Non-pigmented ciliary epithelial cell (primary cell): Measurements from ENCODE around the gene SLAMF9.

ENCODE experiments used
- DNase-seq: peaks from one replicate; pipeline ENCODE4 v3.0.0-alpha.2; 2010; ENCODE audit warnings: low read depth

SLAMF9 gene

DNA sequence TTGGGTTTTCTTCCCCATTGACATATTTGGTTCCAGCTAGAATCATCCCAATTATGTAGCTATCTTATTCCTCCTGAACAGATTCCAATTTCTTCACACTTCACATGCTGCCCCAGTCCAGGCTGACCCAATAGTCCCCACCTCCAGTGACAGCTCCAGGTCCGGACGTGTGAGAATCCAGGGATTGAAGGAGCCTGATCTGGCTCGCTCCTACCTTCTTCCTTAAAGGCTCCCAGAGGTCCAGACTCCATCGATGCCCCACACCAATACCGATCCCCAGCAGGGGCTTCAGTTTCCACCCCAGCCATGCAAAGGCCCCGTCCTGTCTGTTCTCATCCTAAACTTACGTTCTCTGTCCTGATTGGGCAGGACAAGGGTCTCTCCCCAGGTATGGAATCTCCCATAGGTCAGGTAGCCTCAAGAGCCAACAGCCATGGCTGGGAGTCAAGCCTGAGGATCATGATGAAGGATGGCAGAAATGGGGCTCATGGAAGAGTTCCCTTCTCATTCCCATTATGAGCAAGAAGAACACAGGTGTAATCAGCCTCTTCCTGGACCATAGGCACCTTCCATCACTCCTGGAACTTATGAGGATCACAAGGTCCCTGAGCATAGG is 20.4 kb upstream of the SLAMF9 start:
- no peak for DNase-seq

DNA sequence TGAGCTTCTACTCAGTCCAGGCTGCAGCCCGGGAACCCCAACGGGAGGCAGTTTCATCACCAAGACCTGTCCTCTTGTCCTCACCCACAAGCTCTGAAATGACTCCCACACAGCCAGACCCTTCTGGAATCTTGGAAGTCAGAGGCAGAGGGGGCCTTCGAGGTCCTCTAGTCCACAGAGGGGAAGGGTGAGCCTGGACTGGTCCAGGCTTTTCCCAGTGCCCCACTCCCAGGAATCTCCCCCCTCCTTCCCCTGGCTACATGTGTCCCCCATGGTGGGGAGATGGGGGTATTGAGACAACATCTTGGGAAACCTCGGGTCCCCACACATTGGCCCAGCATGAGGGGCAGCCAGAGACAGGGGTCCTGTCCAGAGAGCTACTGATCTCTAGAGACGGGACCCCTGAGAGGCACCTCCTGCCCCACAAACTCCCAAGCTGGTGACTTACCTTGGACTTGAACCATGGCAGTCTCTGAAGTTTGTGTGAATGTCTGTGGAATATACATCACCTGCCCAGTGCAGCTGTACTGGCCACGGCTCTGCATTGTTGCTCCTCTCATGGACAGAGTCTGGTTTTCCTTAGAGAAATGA is 19.4 kb upstream of the SLAMF9 start:
- DNase-seq = no peak

DNA sequence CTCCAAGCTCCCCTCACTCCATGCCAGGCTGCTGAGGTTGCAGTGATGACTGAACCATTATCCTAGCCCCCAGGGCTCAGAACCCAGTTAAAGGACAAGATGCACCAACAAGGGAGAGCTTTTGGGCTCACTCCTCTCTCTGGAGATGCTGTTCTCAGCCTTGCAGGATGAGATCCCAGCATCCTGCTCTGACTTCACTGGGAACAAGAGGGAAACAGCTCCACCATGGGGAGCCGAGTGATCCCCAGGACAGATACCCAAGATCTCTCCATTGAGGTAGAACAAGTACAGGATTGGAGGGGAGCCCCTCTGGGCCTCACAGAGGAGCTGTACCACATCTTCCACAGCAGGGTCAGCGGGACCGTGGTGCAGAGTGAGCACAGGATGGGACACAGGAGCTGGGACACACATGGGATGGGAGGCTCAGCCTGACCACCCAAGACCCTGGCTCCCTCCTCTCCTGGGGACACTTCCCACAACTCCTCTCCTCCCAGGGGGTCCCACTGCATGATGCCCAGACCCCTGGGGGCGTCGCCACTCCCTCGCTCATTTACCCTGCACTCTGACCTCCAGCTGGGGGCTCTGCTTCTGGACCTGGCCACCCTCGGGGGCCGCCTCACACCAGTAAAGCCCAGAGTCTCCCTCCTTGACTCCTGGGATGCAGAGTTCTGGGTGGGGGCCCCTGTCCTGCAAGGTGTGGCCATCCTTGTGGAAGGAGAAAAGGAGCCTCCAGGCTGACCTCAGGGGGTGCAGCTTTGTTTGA is 18.6 kb upstream of the SLAMF9 start:
- DNase-seq = no peak

DNA sequence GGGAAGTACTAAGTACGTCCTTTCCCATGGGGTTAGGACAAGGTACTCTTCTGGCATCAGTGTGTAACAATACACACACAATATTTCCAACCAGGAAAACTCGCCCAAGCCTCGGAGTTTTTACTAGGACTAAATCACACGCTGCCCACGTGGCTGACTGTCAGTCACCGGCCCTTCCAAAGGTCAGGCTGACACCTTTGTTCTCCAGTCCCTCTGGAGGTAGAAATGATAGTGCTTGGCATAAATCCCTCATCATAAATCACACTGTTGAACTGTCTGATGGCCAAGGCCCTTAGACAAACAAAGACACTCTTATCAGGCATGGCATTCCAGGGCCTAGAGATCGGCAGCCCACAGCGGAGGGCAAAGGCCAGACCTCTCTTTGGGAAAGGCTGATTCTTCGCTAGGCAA is 16.9 kb upstream of the SLAMF9 start:
- DNase-seq = no peak

DNA sequence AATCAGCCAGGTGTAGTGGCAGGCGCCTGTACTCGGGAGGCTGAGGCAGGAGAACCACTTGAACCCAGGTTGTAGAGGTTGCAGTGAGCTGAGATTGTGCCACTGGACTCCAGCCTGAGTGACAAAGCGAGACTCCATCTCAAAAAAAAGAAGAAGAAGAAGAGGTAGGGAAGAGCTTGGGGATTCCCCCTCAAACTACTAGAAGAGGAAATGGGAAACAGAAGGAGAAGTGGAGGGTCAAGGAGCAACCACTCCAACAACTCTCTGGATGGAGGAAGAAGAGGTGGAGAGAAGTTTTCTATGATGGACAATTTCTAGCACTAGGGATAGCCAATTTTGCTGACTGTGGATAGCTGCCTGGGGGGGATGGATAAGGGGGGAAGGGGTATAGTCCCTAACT is 14.9 kb upstream of the SLAMF9 start:
- no peak for DNase-seq

DNA sequence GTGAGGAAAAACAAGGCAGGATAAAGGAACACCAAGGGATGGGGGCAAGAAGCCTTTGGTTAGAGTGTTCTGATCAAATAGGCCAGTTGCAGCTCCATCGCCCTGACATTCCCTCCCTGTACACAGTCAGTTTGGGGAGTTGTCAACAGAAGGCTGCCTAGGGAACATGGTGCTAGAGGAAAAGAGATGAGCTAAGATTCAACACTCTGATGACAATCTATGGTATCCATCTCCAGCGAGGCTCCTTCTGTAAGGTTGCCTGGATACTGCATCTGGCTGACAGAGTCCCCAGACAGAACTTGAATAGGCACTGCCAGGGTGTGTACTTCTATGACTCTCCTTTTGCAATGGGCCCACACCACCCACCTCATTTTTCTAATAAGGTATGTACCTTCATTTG is 11.2 kb upstream of the SLAMF9 start:
- no peak for DNase-seq

DNA sequence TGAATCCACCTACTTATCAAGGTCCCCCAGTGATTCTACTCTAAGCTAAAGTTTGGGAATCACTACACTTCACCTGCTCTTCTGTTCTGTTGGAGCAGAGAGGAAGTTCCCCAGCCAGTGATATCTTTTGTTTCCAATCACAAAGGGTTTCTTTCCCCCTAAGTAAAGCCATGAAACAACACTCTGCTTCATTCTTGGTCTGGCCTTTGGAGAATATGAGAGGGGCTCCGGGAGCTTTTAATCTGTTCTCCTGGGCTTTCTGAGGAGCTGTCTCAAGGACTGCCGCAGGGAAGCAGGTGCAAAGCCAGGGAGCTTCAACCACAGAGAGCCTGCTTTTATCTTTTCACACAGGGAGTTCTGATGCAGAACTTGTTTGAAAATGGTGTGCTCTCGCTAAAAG is 10.1 kb upstream of the SLAMF9 start:
- DNase-seq = no peak

DNA sequence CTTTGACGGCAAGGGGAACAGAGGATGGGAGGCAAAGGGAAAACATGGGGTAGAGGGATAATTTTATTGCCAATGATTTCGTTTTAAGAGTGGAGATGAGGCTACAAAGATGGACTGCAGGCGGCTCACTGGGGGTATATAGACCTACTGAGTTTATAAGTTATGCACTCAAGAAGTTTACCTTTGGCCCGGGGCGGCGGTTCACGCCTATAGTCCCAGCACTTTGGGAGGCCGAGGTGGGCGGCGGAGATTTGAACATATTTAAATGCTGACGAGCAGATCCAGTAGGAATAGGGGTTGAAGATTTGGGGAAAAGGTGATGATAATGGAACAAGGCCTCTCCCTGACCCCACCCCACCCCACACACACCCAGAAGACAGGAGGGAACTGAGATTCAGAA is 8.1 kb upstream of the SLAMF9 start:
- DNase-seq = no peak

DNA sequence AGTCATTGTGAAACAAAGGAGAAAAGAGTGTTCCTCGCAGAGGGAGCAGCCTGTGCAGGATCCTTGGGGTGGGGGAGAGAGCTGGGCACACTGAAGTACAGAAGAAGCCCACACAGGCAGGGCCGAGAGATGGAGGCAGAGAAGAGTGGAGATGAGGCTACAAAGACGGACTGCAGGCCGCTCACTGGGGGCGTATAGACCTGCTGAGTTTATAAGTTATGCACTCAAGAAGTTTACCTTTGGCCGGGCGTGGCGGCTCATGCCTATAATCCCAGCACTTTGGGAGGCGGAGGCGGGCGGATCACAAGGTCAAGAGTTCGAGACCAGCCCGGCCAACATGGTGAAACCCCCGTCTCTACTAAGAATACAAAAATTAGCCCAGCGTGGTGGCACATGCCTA is 7.6 kb upstream of the SLAMF9 start:
- no peak for DNase-seq

DNA sequence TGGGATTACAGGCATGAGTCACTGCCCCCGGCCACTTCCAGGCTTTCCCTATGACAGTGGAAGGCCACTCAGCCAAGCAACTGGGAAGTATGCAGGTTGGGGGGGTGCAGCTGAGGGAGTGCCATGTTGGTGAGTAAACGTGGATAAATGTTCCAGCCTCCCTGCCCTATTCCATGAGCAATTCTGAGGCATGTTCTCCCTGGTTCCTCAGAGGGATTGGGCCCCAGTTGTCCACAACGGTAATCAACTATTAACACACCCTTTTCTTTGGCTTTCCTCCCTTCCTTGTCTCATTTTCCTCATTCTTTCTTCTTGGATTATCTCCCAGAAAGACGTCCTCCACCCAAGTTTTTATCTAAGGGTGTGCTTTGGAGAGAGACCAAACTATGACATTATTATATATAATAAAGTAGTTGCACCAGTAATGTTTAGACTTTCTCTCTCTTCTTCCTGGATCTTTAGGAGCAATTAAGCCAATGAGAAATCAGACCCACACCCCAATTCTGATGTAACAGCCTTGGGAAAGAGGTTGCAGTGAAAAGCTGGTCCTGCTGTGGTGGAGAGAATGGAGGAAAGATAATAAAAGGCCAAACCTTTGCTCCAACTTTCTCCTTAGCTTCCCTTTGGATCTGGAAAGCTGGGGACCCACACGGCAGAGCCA is 6.8 kb upstream of the SLAMF9 start:
- DNase-seq = no peak

DNA sequence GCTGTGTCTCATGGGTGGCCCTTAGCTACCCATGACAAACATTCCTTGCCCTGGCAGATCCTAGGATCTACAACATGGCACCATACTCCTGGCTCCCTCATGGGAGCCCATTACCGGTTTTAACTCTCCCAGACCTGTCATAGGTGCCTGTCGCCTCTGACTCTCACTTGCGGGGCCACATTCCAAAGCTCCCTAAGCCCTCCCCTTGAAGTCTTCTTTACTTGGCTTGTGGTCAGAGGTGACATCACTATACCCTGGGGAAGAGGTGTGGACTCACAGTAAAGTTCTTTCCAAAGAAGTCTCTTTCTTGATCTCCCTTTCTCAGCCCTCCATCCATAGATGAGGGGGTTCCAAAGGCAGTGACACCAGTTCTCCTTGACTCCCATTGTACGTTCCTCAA is 5.4 kb upstream of the SLAMF9 start:
- no peak for DNase-seq

DNA sequence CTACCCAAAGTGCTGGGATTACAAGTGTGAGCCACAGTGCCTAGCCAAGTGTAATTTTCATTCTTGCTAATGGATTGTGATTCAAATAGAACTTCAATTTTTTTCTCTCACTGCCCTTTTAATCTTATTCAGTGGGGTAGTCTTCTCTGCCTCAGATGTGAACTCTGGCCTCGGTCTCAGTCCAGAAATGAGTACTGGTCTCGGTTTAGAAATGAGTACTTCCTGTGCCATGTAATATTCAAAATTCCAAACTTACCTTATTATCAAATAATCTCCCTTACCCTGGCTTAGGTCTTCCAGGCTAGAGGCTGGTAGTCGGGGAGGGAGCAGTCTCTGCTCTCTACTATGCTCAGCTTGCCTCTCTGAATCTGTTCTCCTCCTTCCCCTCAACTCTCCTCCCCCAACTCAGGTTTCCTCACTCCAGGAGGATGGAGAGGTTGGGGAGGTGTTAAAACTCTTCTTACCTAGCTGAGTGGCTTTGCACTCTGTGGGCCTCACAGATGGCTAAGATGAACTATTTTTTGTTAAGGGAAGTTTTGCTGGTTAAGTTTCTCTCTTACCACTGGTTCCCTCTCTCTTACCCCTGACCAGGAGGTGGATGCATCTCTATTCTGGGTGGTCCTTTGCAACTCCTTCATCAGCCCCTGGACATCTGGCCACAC is 4.8 kb upstream of the SLAMF9 start:
- no peak for DNase-seq

DNA sequence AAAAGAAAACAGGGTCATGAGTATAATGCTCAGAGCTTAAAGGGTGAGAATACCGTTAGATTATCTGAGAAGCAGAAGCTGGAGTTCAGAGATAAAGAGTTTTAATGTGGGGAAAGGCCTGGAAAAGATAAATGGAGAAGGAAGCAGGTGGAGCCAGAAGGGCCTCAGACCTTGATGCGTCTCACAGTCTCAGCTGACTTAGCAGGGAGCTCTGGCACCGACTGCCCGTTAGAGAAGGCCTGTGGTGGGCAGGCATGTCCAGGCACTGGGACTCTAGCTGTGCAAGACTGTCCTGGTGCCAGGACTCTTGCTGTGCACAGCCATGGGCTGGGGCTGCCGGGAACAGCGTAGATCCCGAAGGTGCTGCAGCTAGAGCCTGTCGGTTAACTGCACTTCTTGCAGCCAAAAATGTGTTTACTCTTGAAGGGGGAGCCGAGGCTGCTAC is 3.8 kb upstream of the SLAMF9 start:
- no peak for DNase-seq

DNA sequence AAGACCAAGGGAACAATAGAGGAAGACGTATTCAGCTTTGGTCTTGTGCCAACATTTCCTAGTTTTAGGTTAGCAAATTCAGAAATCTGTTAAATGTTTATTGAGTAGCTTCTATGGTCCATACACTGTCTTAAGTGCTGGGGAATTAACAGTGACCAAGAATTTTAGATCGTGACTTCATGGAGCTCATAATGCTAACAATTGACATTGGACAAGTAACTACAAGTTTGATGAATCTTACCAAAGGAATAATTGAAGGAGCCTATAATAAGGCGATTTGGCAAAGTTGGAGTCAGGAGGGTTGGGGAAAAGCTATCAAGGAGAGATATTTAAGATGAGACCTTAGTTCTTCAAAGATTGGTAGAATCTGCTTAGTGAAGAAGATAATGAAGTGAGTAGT is 1.4 kb upstream of the SLAMF9 start:
- DNase-seq = no peak

DNA sequence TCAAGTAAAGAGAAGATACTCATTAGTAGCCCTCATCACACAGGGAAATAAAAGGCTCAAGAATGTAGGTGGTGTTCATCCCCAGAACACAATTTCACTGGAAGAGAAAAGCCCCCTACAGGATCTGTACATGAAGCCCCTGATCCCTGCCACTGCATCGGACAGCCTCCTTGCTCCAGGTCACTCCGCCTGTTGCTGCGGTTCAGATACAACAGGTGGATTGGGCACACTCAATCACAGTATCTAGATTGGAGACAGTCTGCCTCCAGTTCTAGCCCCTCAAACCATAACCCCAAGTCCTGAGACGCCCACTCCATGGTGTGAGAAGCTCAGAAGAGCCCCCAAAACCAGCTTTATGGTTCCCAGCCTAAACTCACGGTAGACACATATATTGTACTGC is 1.1 kb downstream of the SLAMF9 start:
- no peak for DNase-seq

DNA sequence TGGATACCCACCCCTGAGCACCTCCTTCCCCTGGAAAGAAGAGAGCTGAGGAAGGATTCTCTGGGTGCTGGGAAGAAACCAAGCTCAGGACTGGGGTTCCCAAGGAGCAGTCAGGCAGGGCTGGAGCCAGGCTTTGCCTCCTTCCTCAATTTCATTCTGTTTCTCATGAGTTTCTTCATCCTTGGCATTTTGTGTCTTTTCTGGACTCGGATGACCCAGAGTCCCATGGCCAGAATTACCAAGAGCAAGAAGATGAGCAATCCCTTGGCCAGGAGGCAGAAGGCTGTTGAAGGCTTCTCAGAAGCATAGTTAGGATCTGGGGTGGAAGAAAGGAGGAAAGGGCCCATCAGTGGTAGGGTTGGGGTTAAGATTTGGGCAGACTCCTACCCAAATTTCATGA is 2.5 kb downstream of the SLAMF9 start:
- DNase-seq = no peak

DNA sequence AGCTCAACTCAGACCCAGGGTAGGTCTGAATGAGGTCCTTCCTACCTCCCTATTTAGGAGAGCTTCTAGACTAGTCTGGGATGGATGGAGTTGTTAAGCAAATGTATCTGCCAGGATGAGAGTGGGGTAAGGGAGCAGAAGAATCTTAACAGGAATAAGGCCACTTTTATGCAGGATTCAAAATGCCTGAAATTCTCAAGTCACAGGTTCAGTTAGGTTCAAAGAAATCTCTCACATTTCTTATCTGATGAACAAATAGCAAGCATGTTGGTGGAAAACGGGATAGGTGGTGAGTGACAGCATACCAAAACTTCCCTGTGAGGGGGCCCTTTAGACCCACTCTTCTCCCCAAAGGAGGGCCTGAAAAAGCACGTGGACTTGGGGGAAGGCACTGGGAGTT is 3.0 kb downstream of the SLAMF9 start:
- DNase-seq = no peak

DNA sequence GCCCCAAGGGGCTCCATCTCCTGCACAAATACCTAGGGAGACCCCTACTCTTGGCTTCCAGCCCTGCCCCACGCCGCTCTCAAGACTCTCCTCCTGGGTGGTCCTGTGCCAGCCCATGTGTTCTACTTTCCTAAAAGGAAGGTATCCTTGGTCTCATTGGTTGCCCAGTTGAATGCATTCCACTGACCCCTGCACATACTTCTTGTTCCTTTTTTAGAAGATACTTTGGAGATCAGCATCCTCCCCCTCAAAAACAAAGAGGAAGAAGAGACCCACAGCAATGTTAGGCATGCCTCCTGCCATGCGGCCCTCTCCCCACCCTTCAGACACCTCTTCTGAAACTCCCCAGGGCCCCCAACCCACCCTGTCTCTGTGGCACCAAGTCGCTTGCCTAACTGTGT is 4.1 kb downstream of the SLAMF9 start:
- no peak for DNase-seq

DNA sequence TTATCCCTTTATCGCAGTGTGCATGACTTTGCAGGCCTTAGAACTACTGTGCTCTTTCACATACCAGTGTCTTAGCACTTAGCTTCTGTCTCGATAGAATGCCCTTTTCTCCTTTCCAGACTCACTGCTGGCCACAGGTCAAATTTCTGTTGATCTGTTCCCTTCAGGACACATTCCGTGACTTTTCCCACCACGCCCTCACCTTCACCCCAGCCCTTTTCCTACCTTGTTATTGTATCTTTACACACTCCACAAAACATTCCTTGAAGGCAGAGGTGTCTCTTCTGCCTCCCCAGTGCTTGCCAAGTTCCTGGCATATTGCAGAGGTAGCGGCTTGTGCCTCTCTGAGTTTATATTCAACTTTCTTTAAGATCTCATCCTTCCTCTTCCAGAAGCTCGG is 4.9 kb downstream of the SLAMF9 start:
- no peak for DNase-seq

DNA sequence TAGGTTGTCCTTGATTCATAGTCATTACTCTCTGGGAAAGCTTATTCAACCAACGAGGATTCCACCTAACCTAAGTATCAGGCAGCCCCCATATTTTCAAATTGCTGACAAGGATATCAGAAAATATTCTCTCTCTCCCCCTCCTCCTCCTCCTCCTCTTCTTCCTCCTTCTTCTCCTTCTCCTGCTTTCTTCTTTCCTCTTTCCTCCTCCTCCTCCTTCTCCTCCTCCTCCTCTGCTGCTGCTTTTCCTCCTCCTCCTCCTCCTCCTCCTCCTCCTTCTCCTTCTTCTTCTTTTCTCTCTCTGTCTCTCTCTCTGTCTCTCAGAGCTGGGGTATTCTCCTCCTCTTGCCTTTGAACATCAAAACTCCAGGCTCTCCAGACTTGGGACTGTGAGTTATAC is 6.1 kb downstream of the SLAMF9 start:
- DNase-seq = no peak

DNA sequence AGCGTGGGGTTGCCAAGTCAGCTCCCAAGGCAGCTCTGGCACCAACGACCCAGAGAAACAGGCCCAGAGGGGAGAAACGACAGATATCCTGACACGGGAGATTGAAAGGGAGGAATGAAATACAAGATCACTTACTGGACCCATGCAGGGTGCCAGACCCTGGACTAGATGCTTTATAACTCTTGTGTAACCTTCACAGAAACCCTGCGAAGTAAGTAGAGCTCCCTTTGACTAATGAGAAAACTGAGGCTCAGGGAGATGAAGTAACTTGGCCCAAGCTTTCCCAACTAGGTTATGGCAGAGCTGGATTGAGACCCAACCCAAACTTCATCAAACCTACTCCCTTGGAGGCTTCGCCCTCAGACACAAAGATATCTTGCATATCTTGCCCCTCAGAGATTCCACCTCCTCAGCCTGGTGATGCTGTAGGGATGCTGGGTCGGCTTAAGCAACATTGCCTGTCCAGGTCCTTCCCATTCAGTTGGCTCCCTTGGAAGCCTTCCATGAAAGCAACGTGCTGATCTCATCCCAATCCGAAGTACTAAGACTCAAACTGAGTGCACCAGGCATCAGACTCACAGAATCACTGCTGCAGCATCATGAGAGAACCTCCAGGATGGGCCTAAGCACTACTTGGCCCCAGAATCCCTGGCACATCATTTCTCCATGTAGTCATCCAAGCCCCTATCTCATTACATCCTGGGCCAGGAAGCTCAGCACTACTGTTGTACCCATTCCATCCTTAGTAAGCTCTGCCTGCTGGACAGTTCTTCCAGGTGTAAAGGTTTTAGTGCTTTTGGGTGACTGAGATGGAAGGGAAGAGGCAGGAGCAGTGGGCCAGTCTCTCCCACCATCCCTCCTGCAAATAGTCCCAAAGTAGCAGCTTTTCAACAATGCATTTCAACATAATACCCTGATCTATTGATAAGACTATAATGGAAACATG is 7.5 kb downstream of the SLAMF9 start:
- DNase-seq = no peak
